Stimulated activated CD8-positive, alpha-beta memory T cell treated with anti-CD3 and anti-CD28 coated beads, Interleukin-15, amount 100 ng/mL, for 24 hours (primary cell): ENCODE data around the gene REG3A.

Source experiments
- DNase-seq: peaks from one replicate; pipeline ENCODE4 v3.0.0-alpha.2; 2020; ENCODE audit warnings: low read depth

Gene REG3A

GRCh38 chr2:79159653-79160052 is at the start of gene REG3A:
REG3A (minus strand) TSS chr2:79159753; CDS start chr2:79159405, 348 bp downstream.
- DNase-seq, result no peak

- DNase-seq, result no peak
Measured at GRCh38 chr2:79200762-79201161, 41.2 kb upstream of the REG3A start.

- DNase-seq, result no peak
Measured at GRCh38 chr2:79191816-79192215, 32.3 kb upstream of the REG3A start.

GRCh38 chr2:79191081-79191480 is 31.5 kb upstream of the REG3A start:
- DNase-seq, result no peak

- no peak for DNase-seq
Measured at GRCh38 chr2:79189465-79189864, 29.9 kb upstream of the REG3A start.

GRCh38 chr2:79181617-79182016 is 22.1 kb upstream of the REG3A start:
- DNase-seq, result no peak

GRCh38 chr2:79180092-79180491 is 20.5 kb upstream of the REG3A start:
- no peak for DNase-seq

- no peak for DNase-seq
Measured at GRCh38 chr2:79179036-79179435, 19.5 kb upstream of the REG3A start.

- no peak for DNase-seq
Measured at GRCh38 chr2:79178076-79178674, 18.6 kb upstream of the REG3A start.

- DNase-seq, result no peak
Measured at GRCh38 chr2:79171348-79171958, 11.9 kb upstream of the REG3A start.

GRCh38 chr2:79162801-79163200 is 3.2 kb upstream of the REG3A start:
- no peak for DNase-seq

- no peak for DNase-seq
Measured at GRCh38 chr2:79162132-79162531, 2.6 kb upstream of the REG3A start.

GRCh38 chr2:79159030-79159429 is 523 bp downstream of the REG3A start:
- no peak for DNase-seq

- no peak for DNase-seq
Measured at GRCh38 chr2:79155826-79156476, 3.6 kb downstream of the REG3A start.

GRCh38 chr2:79139423-79139822 is 20.1 kb downstream of the REG3A start:
- no peak for DNase-seq

- no peak for DNase-seq
Measured at GRCh38 chr2:79138385-79138784, 21.2 kb downstream of the REG3A start.

- DNase-seq, result no peak
Measured at GRCh38 chr2:79131687-79132086, 27.9 kb downstream of the REG3A start.

- no peak for DNase-seq
Measured at GRCh38 chr2:79129804-79130203, 29.7 kb downstream of the REG3A start.

GRCh38 chr2:79129260-79129659 is 30.3 kb downstream of the REG3A start:
- DNase-seq, result no peak

- DNase-seq, result no peak
Measured at GRCh38 chr2:79128406-79128805, 31.1 kb downstream of the REG3A start.

GRCh38 chr2:79125721-79125985 is 33.9 kb downstream of the REG3A start:
- DNase-seq, result no peak

GRCh38 chr2:79124907-79125720 is 34.4 kb downstream of the REG3A start:
- DNase-seq, result no peak

GRCh38 chr2:79122676-79123075 is 36.9 kb downstream of the REG3A start:
- no peak for DNase-seq
